B cell (primary cell): Measurements from ENCODE around the gene HSPB6. TPM values are rescaled to one million over a fixed set of nuclear protein-coding genes. Genes with fewer than 3 reads are reported as not detected.

Source experiments
- ATAC-seq: fragments of 200-7000 bp; cut with Tn5 transposase; one replicate; pipeline ENCODE4 v1.10.0; 2021; ENCODE audit warnings: low read depth, mild to moderate bottlenecking, moderate number of reproducible peaks, moderate library complexity
- CTCF ChIA-PET: fragments of 350-600 bp; sonication (Branson Sonifier 250); formaldehyde crosslinking; loops from one replicate; lab custom pipeline; 2021; ENCODE audit warnings: antibody characterized with exemption, inconsistent platforms; lab: Charles Lee
- POLR2A ChIA-PET: fragments of 350-600 bp; sonication (Branson Sonifier 250); formaldehyde crosslinking; loops from one replicate; lab custom pipeline; 2021; ENCODE audit warnings: antibody characterized with exemption; lab: Charles Lee
- DNase-seq: peaks from one replicate; pipeline ENCODE4 v3.0.0; 2013
- H2AFZ ChIP-seq: 2 replicates; pipeline ENCODE4 v1.6.1; 2012; ENCODE audit warnings: mild to moderate bottlenecking, low read depth, low read length; ENCODE audit not compliant: insufficient read depth, poor library complexity, severe bottlenecking
- H3K27ac ChIP-seq, 2 donors: 1 replicate in 1 of 2; 2 replicates in 1 of 2; pipeline ENCODE4 v1.5.1; 2012 to 2013; ENCODE audit warnings: low read length in 2 of 2, mild to moderate bottlenecking in 2 of 2, moderate library complexity in 1 of 2
- H3K27me3 ChIP-seq, 4 experiments: fragments of 200-600 bp in 1 of 4; sonication (generic) in 1 of 4; replicated peaks in 1 of 4; 1 replicate in 2 of 4; 2 replicates in 2 of 4; pipeline versions ENCODE4 v1.6.1 to v1.7.0; 2013 to 2016; ENCODE audit warnings: low read length in 3 of 4, mild to moderate bottlenecking in 2 of 4, mixed read lengths in 1 of 4, moderate library complexity in 1 of 4; ENCODE audit not compliant: insufficient read depth in 4 of 4, control insufficient read depth in 3 of 4; ENCODE audit errors: control extremely low read depth in 1 of 4
- H3K36me3 ChIP-seq, 2 experiments: replicated peaks in 1 of 2; 1 replicate in 1 of 2; 2 replicates in 1 of 2; pipeline versions ENCODE4 v1.6.1 to v1.7.1; 2013; ENCODE audit warnings: low read length in 1 of 2; ENCODE audit not compliant: insufficient read depth in 2 of 2, control insufficient read depth in 1 of 2; ENCODE audit errors: control extremely low read depth in 1 of 2, extremely low read depth in 1 of 2
- H3K4me1 ChIP-seq, 2 donors: fragments of 200-600 bp in 1 of 2; sonication (generic) in 1 of 2; 1 replicate in 1 of 2; 2 replicates in 1 of 2; pipeline versions ENCODE4 v1.5.1 to v1.6.1; 2013 to 2017; ENCODE audit warnings: low read length in 2 of 2; ENCODE audit not compliant: control insufficient read depth in 2 of 2, insufficient read depth in 2 of 2
- H3K4me2 ChIP-seq: replicated peaks from 2 replicates; pipeline ENCODE3; 2012; ENCODE audit warnings: mild to moderate bottlenecking, low read depth, low read length; ENCODE audit not compliant: poor library complexity, severe bottlenecking
- H3K4me3 ChIP-seq, 5 experiments: fragments of 200-600 bp in 1 of 5; sonication (generic) in 1 of 5; 1 replicate in 3 of 5; 2 replicates in 2 of 5; pipeline versions ENCODE4 v1.5.1 to v1.7.0; 2011 to 2016; ENCODE audit warnings: low read length in 4 of 5, mild to moderate bottlenecking in 4 of 5, low read depth in 2 of 5, control low read depth in 1 of 5, moderate library complexity in 1 of 5; ENCODE audit not compliant: insufficient read depth in 1 of 5; ENCODE audit errors: control extremely low read depth in 1 of 5, extremely low read depth in 1 of 5
- H3K79me2 ChIP-seq: fragments of 200-600 bp; sonication (generic); one replicate; pipeline ENCODE4 v1.6.0; 2016; ENCODE audit warnings: low read length; ENCODE audit not compliant: control insufficient read depth, insufficient read depth
- H3K9ac ChIP-seq: fragments of 200-600 bp; sonication (generic); 2 replicates; pipeline ENCODE4 v1.6.1; 2017; ENCODE audit warnings: mild to moderate bottlenecking, low read length, moderate library complexity
- H3K9me3 ChIP-seq, 3 donors: one replicate each; pipeline versions ENCODE4 v1.6.1 to v1.7.1; 2013; ENCODE audit warnings: low read length in 2 of 3; ENCODE audit not compliant: control insufficient read depth in 2 of 3, insufficient read depth in 1 of 3; ENCODE audit errors: control extremely low read depth in 1 of 3
- H4K20me1 ChIP-seq: 2 replicates; pipeline ENCODE4 v1.6.0; 2012; ENCODE audit warnings: mild to moderate bottlenecking, low read length; ENCODE audit not compliant: insufficient read depth, control insufficient read depth, poor library complexity, severe bottlenecking
- H3K27ac Mint-ChIP-seq: one replicate; pipeline ENCODE4 v1.8.0; 2021; ENCODE audit warnings: mixed read lengths
- H3K27me3 Mint-ChIP-seq: one replicate; pipeline ENCODE4 v1.8.0; 2021; ENCODE audit warnings: mixed read lengths
- H3K4me1 Mint-ChIP-seq: one replicate; pipeline ENCODE4 v1.8.0; 2021; ENCODE audit warnings: mixed read lengths
- H3K4me3 Mint-ChIP-seq: one replicate; pipeline ENCODE4 v1.8.0; 2021; ENCODE audit warnings: mixed read lengths
- H3K9me3 Mint-ChIP-seq: one replicate; pipeline ENCODE4 v1.8.0; 2022; ENCODE audit warnings: mixed read lengths; ENCODE audit not compliant: insufficient read depth
- EZH2 ChIP-seq: IDR thresholded peaks from 2 replicates; pipeline ENCODE4 v1.6.1; 2012; ENCODE audit warnings: borderline replicate concordance, low read depth, mild to moderate bottlenecking, moderate library complexity, low read length; ENCODE audit not compliant: insufficient read depth, poor library complexity, severe bottlenecking
- WGBS: methylation state at CpG from one replicate; pipeline ENCODE4 v1.1.5; 2013; ENCODE audit warnings: missing lambda C conversion rate; ENCODE audit not compliant: insufficient coverage; 5-methylcytosine and 5-hydroxymethylcytosine counted together
- intact Hi-C: fragments of 100-400 bp; cut with micrococcal nuclease; formaldehyde crosslinking; loops from one replicate; pipeline ENCODE4 v1.10.0; 2022
- polyA plus RNA-seq: library from polyadenylated mRNA; depleted of rRNA; stranded (reverse); fragments of >200 nt; gene quantifications from 2 replicates; pipeline ENCODE4 v1.2.3, GENCODE V29; 2012
- total RNA-seq, 2 donors: library from RNA; stranded (reverse); fragments of 120-200 nt in 1 of 2; gene quantifications; 1 replicate in 1 of 2; 2 replicates in 1 of 2; pipeline versions ENCODE4 v1.2.3 to v1.2.4, GENCODE V29; 2013 to 2022
- TF ChIP-seq, protein P1 (sequence below): fragments of 200-600 bp; IDR thresholded peaks from one replicate; pipeline ENCODE4 v1.8.0; 2022; ENCODE audit warnings: antibody characterized with exemption, mild to moderate bottlenecking

HSPB6 gene
- total and polyA plus RNA-seq, 2 donors (not counting 1 experiment from before 2014, with no cell fraction given) = not detected

DNA sequence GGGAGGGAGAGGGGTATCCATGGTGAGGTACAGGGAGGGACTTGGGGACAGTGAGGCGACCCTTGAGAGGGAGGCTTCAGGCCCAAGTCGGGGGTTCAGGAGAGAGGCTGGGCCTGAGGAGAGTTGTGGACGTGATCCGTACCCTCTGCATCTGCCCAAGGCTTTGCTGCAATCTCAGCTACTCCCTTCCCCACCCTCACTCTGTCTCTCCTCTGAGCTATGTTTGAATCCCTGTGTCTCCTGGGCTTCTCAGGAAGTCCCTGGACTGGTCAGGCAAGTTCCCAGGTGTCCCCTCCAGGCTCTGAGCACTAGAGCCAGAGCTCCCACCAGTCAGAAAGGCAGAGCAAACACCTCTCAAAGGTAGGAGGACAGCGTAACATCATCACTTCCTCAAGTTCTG is 6.7 kb downstream of the HSPB6 start:
- peaks cover 0 to 2% (median 0%) of the 10 kb centered on the region in 3 donors for H3K9me3 ChIP-seq
- TF ChIP-seq EZH2 = no peak
- TF ChIP-seq, protein P1, sequence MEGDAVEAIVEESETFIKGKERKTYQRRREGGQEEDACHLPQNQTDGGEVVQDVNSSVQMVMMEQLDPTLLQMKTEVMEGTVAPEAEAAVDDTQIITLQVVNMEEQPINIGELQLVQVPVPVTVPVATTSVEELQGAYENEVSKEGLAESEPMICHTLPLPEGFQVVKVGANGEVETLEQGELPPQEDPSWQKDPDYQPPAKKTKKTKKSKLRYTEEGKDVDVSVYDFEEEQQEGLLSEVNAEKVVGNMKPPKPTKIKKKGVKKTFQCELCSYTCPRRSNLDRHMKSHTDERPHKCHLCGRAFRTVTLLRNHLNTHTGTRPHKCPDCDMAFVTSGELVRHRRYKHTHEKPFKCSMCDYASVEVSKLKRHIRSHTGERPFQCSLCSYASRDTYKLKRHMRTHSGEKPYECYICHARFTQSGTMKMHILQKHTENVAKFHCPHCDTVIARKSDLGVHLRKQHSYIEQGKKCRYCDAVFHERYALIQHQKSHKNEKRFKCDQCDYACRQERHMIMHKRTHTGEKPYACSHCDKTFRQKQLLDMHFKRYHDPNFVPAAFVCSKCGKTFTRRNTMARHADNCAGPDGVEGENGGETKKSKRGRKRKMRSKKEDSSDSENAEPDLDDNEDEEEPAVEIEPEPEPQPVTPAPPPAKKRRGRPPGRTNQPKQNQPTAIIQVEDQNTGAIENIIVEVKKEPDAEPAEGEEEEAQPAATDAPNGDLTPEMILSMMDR = no peak
- H4K20me1 ChIP-seq = peaks cover 4% of the 10 kb centered on the region
- no peak overlapping the region for H3K4me3 ChIP-seq
- H3K36me3 ChIP-seq = peaks cover 0 to 20% of the 10 kb centered on the region in 2 experiments
- Mint-ChIP-seq H3K4me1 (peaks cover 41% of the 10 kb centered on the region), H3K9me3 (no peaks in the 10 kb centered on the region), H3K27ac (no peak overlapping the region), H3K4me3 (peak overlapping the region; percentile 37), H3K27me3 (peaks cover 9% of the 10 kb centered on the region)
- 100% methylated on average over 1 of the region's 5 CpGs for WGBS
- no peak overlapping the region for H2AFZ ChIP-seq
- peaks cover 0 to 5% (median 1%) of the 10 kb centered on the region in 4 experiments for H3K27me3 ChIP-seq
- H3K9ac ChIP-seq = no peak overlapping the region
- H3K27ac ChIP-seq = no peak overlapping the region
- intact Hi-C loops = no loop called here
- POLR2A ChIA-PET = no interaction called here
- H3K79me2 ChIP-seq = peaks cover 41% of the 10 kb centered on the region
- peaks cover 20 to 27% of the 10 kb centered on the region in 2 donors for H3K4me1 ChIP-seq
- ATAC-seq (no peak), DNase-seq (no peak)
- CTCF ChIA-PET = no interaction called here
- H3K4me2 ChIP-seq = no peak overlapping the region
